Lower lobe of right lung (tissue), 2 donors: Measurements from ENCODE around the gene TMEM242. TPM values are rescaled to one million over a fixed set of nuclear protein-coding genes. Genes with fewer than 3 reads are reported as not detected.

Experiments
- ATAC-seq, 2 donors: fragments of 200-7000 bp; cut with Tn5 transposase; one replicate each; pipeline ENCODE4 v1.9.1; 2020 to 2022; ENCODE audit warnings: mild to moderate bottlenecking in 2 of 2, moderate library complexity in 2 of 2
- DNase-seq: peaks from one replicate; pipeline ENCODE4 v3.0.0-alpha.2; 2020
- H3K27ac ChIP-seq: fragments of 200-600 bp; one replicate; pipeline ENCODE4 v1.8.0; 2022
- H3K27me3 ChIP-seq: fragments of 200-600 bp; one replicate; pipeline ENCODE4 v1.8.0; 2022; ENCODE audit warnings: low read depth
- H3K36me3 ChIP-seq: fragments of 200-600 bp; one replicate; pipeline ENCODE4 v1.8.0; 2022; ENCODE audit warnings: mild to moderate bottlenecking
- H3K4me1 ChIP-seq: fragments of 200-600 bp; one replicate; pipeline ENCODE4 v1.8.0; 2022
- H3K4me3 ChIP-seq: fragments of 200-600 bp; one replicate; pipeline ENCODE4 v1.8.0; 2022; ENCODE audit warnings: mild to moderate bottlenecking
- H3K9me3 ChIP-seq: fragments of 200-600 bp; one replicate; pipeline ENCODE4 v1.8.0; 2022
- intact Hi-C: fragments of 100-400 bp; cut with DNase I; formaldehyde crosslinking; loops from one replicate; pipeline ENCODE4 v1.11.0; 2022
- total RNA-seq: library from RNA; stranded (reverse); fragmentation: NEBNext Ultra II Directional; extraction: Animal tissue kit (Norgen Biotek cat#: 25700); gene quantifications from one replicate; pipeline ENCODE4 v1.2.1, GENCODE V29; 2021
- TF ChIP-seq, protein P1 (sequence below): fragments of 200-600 bp; IDR thresholded peaks from one replicate; pipeline ENCODE4 v1.8.0; 2022; ENCODE audit warnings: antibody characterized with exemption, mild to moderate bottlenecking
- donor health status: DM: no; HTN: yes; CAD: no; lungs with severe emphysema.

The TMEM242 gene
- total RNA-seq, 1 donor from 2014 or later: 10.9 TPM

DNA sequence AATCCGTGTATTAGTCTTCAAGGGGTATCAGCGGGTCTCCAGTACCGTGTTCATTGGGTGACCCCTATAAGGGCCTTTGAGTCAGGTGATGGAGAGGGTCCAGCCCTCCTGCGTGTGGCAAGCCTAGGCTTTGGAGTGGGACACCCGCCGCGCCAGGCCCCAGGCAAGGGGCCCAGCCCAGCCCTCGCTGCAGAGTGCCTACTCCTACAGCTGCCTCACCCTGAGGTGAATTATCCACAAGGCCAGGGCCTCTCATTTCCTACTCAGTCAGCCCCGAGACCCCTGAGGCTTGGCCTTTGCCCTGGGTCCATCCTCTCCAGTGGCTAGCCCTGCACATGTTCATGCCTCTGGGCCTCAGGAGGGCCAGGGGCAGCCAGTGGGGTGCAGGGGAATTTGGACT, 45.1 kb downstream of the TMEM242 start:
- TF ChIP-seq, protein P1, sequence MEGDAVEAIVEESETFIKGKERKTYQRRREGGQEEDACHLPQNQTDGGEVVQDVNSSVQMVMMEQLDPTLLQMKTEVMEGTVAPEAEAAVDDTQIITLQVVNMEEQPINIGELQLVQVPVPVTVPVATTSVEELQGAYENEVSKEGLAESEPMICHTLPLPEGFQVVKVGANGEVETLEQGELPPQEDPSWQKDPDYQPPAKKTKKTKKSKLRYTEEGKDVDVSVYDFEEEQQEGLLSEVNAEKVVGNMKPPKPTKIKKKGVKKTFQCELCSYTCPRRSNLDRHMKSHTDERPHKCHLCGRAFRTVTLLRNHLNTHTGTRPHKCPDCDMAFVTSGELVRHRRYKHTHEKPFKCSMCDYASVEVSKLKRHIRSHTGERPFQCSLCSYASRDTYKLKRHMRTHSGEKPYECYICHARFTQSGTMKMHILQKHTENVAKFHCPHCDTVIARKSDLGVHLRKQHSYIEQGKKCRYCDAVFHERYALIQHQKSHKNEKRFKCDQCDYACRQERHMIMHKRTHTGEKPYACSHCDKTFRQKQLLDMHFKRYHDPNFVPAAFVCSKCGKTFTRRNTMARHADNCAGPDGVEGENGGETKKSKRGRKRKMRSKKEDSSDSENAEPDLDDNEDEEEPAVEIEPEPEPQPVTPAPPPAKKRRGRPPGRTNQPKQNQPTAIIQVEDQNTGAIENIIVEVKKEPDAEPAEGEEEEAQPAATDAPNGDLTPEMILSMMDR: no peak
- ATAC-seq (no peak), DNase-seq (no peak)
- intact Hi-C loops: no loop called here
- Histone ChIP-seq H3K4me1 (peaks cover 15% of the 10 kb centered on the region), H3K36me3 (no peaks in the 10 kb centered on the region), H3K27me3 (no peaks in the 10 kb centered on the region), H3K4me3 (no peak overlapping the region), H3K27ac (no peak overlapping the region), H3K9me3 (no peaks in the 10 kb centered on the region)

DNA sequence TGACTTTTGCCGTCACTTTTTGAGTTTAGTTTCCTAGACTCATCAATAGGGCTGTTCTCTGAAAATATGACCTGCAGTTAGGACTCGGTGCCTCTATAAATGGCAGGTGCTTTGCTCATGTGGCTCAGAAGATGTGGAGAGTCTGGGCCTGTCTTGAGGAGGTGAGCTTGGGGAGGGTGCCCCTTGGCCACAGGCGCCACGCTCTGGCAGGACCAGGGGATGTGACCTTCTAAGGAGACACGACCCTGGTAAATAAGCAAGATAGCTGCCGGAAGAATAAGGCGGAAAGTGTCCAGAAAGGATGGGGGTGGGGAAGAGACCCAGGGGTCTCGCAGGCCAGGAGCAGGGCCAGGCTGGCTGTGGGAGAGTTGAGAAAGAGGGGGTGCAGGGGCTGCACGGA, 46.6 kb downstream of the TMEM242 start:
- H3K27me3 ChIP-seq: no peaks in the 10 kb centered on the region
- H3K4me1 ChIP-seq: peaks cover 15% of the 10 kb centered on the region
- DNase-seq: no peak
- intact Hi-C loops: no loop called here
- H3K4me3 ChIP-seq: no peak overlapping the region
- TF ChIP-seq, protein P1: no peak
- ATAC-seq: no peak
- H3K36me3 ChIP-seq: no peaks in the 10 kb centered on the region
- H3K9me3 ChIP-seq: no peaks in the 10 kb centered on the region
- H3K27ac ChIP-seq: no peak overlapping the region

DNA sequence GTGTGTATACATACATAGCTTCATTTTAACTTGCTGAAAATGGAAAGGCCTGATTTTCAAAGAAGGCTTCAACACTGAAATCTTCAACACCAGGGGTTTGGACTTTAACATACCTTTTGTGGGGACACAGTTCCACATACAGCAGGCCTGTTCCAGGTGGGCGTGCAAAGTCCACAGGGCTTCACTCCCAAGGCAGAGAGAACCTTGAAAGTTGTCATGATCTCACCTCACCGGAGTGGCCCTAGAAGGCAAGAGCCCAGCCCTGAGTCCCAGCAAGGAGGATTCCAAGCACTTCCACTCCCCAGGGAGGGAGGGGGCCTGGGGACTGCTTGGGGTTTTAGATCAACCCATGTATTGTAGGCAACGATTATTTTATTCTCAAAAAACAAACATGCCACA, 47.2 kb downstream of the TMEM242 start:
- H3K4me3 ChIP-seq: no peak overlapping the region
- TF ChIP-seq, protein P1: no peak
- ATAC-seq: no peak
- H3K27me3 ChIP-seq: no peaks in the 10 kb centered on the region
- no peak for DNase-seq
- intact Hi-C loops: no loop called here
- H3K27ac ChIP-seq: no peak overlapping the region
- peaks cover 15% of the 10 kb centered on the region for H3K4me1 ChIP-seq
- H3K9me3 ChIP-seq: no peaks in the 10 kb centered on the region
- H3K36me3 ChIP-seq: no peaks in the 10 kb centered on the region

DNA sequence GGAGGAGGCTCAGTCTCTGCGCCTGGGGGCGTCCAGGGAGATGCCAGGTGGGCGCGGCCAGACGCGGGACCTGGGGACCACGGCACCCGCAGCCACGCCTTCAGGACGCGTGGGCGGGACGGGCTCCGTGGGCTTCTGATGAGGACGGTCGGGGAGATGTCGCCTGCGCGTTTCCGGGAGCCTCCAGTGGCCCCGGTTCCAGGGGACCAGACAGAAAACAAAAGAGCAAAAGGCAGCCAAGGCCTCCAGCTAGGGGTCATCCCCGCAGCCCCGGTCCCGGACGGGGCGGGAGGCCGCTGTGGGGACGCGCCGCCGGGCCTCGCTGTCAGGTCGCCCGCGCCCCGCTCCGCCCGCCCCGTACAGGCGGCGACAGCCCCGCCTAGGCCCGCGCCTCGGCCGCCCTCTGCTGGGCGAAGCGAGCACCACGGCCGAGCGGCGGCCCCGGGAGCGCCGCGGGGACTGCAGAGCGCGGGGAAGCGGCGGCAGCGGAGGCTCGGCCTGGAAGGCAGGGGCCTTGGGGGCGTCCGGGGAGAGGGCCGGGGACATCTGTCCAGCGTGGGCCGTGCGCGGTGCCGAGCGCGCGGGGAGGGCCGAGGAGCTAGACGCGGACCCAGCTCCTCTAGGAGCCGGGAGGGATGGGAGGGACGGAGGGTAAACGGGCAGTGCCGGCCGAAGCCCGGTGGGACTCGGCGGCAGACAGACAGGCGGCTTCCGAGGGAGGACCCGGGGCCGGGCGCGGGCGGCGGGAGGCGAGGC, 48.7 kb downstream of the TMEM242 start:
- Histone ChIP-seq H3K9me3 (no peaks in the 10 kb centered on the region), H3K4me1 (peaks cover 17% of the 10 kb centered on the region), H3K36me3 (no peaks in the 10 kb centered on the region), H3K27me3 (no peaks in the 10 kb centered on the region), H3K4me3 (peak overlapping the region; percentile 75), H3K27ac (peak overlapping the region; percentile 80)
- intact Hi-C loops: no loop called here
- TF ChIP-seq, protein P1: peak; percentile 75
- ATAC-seq: peak; percentile 98 to 99
- DNase-seq: peak; percentile 85

DNA sequence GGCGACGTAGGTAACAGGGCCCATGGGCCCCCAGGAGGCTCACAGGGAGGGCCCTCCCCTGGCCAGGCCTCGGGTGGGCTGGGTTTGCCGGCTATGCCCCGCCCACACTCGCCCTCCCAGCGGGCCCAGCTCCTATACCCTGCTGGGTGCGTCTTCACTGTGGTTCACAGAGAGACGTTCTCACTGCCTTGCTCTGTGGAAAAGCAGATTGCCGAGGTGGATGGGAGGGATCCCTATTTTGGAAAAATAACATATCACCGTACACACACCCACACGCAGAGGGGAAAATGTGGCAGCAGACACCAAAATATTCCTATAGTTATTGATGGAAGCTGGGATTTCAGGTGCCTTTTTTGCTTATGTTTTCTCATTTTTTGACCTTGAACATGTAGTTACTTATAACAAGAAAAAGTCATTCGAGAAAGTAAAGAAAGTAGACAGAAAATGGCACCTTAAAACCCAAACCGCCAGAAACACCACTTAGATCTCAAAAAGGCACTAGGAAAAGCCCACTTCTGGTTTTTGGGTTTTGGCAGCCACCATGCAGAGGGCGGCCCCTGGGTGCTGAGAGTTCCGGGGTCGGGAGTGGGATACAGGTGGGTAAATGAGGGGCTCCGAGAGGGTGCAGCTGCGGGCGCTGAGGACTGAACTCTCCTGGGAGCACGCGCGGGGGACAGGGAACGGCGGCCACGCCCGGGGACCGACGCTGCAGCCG, 49.4 kb downstream of the TMEM242 start:
- Histone ChIP-seq H3K4me3 (peak overlapping the region; percentile 75), H3K9me3 (no peaks in the 10 kb centered on the region), H3K36me3 (no peaks in the 10 kb centered on the region), H3K27me3 (no peaks in the 10 kb centered on the region), H3K4me1 (peaks cover 24% of the 10 kb centered on the region), H3K27ac (peak overlapping the region; percentile 80)
- ATAC-seq (peak; percentile 62 to 64), DNase-seq (peak; percentile 64)
- TF ChIP-seq, protein P1: no peak
- intact Hi-C loops: no loop called here
